Measurements from ENCODE around the gene IGLL1. TPM values are rescaled to one million over a fixed set of nuclear protein-coding genes. Genes with fewer than 3 reads are reported as not detected.

Gene IGLL1
- total and polyA plus RNA-seq, 2 donors (not counting 3 experiments of a cell fraction or from before 2014, with no cell fraction given) = not detected

- BruUV-seq (replicated peaks) = no TSS peak
- H3K27ac ChIP-seq (ENCODE audit: insufficient read depth, low read depth, low read length) = no peak overlapping the region
- H3K9ac ChIP-seq (replicated peaks; ENCODE audit: extremely low read depth, insufficient read depth, low read length) = no peak overlapping the region
- DNase-seq (ENCODE audit: low read depth, low spot score) (no peak), FAIRE-seq (no peak)
- TF ChIP-seq CTCF (IDR thresholded peaks at IDR 0.05; ENCODE audit: extremely low read depth in 1 of 2, insufficient read depth in 1 of 2, low read depth in 1 of 2, low read length in 2 of 2) = no peak
- TF ChIP-seq POLR2A (IDR thresholded peaks at IDR 0.05; ENCODE audit: low read depth, low read length) = no peak
- TF ChIP-seq FOS (IDR thresholded peaks at IDR 0.05; ENCODE audit: borderline replicate concordance, insufficient read depth, low read length) = no peak
- TF ChIP-seq EZH2 (IDR thresholded peaks at IDR 0.05; ENCODE audit: borderline replicate concordance, low read depth, low read length, severe bottlenecking) = no peak
- no peak for TF ChIP-seq MYC (IDR thresholded peaks at IDR 0.05; ENCODE audit: low read depth, low read length)
- TF ChIP-seq POLR2AphosphoS5 (IDR thresholded peaks at IDR 0.05; ENCODE audit: insufficient read depth, low read depth, low read length) = no peak
- TF ChIP-seq, protein P1, sequence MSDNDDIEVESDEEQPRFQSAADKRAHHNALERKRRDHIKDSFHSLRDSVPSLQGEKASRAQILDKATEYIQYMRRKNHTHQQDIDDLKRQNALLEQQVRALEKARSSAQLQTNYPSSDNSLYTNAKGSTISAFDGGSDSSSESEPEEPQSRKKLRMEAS (IDR thresholded peaks at IDR 0.05; ENCODE audit: insufficient read depth, insufficient read length) = no peak
- TF ChIP-seq JUN (IDR thresholded peaks at IDR 0.05; ENCODE audit: borderline replicate concordance, insufficient read depth, insufficient read length, low read depth) = no peak
- TF ChIP-seq GATA2 (IDR thresholded peaks at IDR 0.05; ENCODE audit: insufficient read depth, insufficient read length, low read depth, low read length) = no peak
- H3K27me3 ChIP-seq (ENCODE audit: control insufficient read depth in 2 of 2, insufficient read depth in 2 of 2, low read length in 2 of 2) = no peaks in the 10 kb centered on the region
- H3K79me2 ChIP-seq (ENCODE audit: control insufficient read depth, insufficient read depth, low read length) = no peaks in the 10 kb centered on the region
- no peak overlapping the region for H3K4me3 ChIP-seq (replicated peaks in 1 of 3; ENCODE audit: insufficient read depth in 1 of 3, low read depth in 1 of 3, low read length in 3 of 3)
- no peaks in the 10 kb centered on the region for H4K20me1 ChIP-seq (replicated peaks; ENCODE audit: control insufficient read depth, extremely low read depth, insufficient read depth, low read length)
- dilution Hi-C loops (cut with MboI; ENCODE audit: extremely low pct_ligation_motif_present, low sequenced_read_pairs) = no loop called here
- intact Hi-C loops (cut with micrococcal nuclease) = no loop called here
- CTCF ChIA-PET = no interaction called here
- no peaks in the 10 kb centered on the region for H3K9me1 ChIP-seq (replicated peaks; ENCODE audit: control insufficient read depth, extremely low read depth, insufficient read depth, low read length)
- no peak overlapping the region for H2AFZ ChIP-seq (ENCODE audit: low read depth, low read length)
- no peaks in the 10 kb centered on the region for H3K4me1 ChIP-seq (ENCODE audit: control insufficient read depth, extremely low read depth, insufficient read depth, low read length)
- H3K36me3 ChIP-seq (ENCODE audit: control insufficient read depth in 2 of 2, extremely low read depth in 1 of 2, insufficient read depth in 2 of 2, low read length in 2 of 2) = no peaks in the 10 kb centered on the region
- POLR2A ChIA-PET = no interaction called here
- H3K9me3 ChIP-seq (replicated peaks; ENCODE audit: control insufficient read depth, insufficient read depth, low read length) = no peaks in the 10 kb centered on the region
- H3K4me2 ChIP-seq (ENCODE audit: insufficient read depth, low read length) = no peak overlapping the region
Measured at GRCh38 chr22:23575601-23576000, 4.5 kb downstream of the IGLL1 start.
